CD14-positive monocyte (primary cell): ENCODE measurements around the gene MKI67. TPM values are rescaled to one million over a fixed set of nuclear protein-coding genes. Genes with fewer than 3 reads are reported as not detected.

Experiments used
- DNase-seq, 3 donors: peaks; one replicate each; pipeline ENCODE4 v3.0.0-alpha.2; 2011 to 2022
- H2AFZ ChIP-seq: 2 replicates; pipeline ENCODE4 v1.6.0; 2012; ENCODE audit warnings: mild to moderate bottlenecking, low read depth, low read length, inconsistent platforms; ENCODE audit not compliant: insufficient read depth, poor library complexity, severe bottlenecking
- H3K27ac ChIP-seq, 2 donors: 1 replicate in 1 of 2; 2 replicates in 1 of 2; pipeline ENCODE4 v1.5.1; 2012 to 2013; ENCODE audit warnings: low read length in 2 of 2, control low read depth in 1 of 2, inconsistent platforms in 1 of 2, low read depth in 1 of 2, mild to moderate bottlenecking in 1 of 2
- H3K27me3 ChIP-seq, 2 donors: one replicate each; pipeline versions ENCODE4 v1.6.0 to v1.6.1; 2011 to 2013; ENCODE audit warnings: low read length in 2 of 2; ENCODE audit not compliant: control insufficient read depth in 2 of 2, insufficient read depth in 2 of 2
- H3K36me3 ChIP-seq, 2 donors: replicated peaks in 1 of 2; 1 replicate in 1 of 2; 2 replicates in 1 of 2; pipeline versions ENCODE4 v1.5.1 to v1.6.1; 2012 to 2013; ENCODE audit warnings: low read length in 2 of 2, control low read depth in 1 of 2, inconsistent platforms in 1 of 2, mild to moderate bottlenecking in 1 of 2; ENCODE audit not compliant: insufficient read depth in 2 of 2, control insufficient read depth in 1 of 2
- H3K4me1 ChIP-seq, 2 donors: 1 replicate in 1 of 2; 2 replicates in 1 of 2; pipeline versions ENCODE4 v1.5.1 to v1.6.1; 2012 to 2013; ENCODE audit warnings: low read length in 2 of 2, control low read depth in 1 of 2, inconsistent platforms in 1 of 2, mild to moderate bottlenecking in 1 of 2, moderate library complexity in 1 of 2; ENCODE audit not compliant: insufficient read depth in 2 of 2, control insufficient read depth in 1 of 2
- H3K4me2 ChIP-seq: replicated peaks from 2 replicates; pipeline ENCODE3; 2012; ENCODE audit warnings: low read length, moderate library complexity, mild to moderate bottlenecking; ENCODE audit not compliant: poor library complexity, severe bottlenecking; ENCODE audit errors: extremely low read depth
- H3K4me3 ChIP-seq, 3 experiments: fragments of 200-600 bp in 1 of 3; sonication (generic) in 1 of 3; replicated peaks in 1 of 3; 1 replicate in 2 of 3; 2 replicates in 1 of 3; pipeline ENCODE4 v1.5.1; 2011 to 2013; ENCODE audit warnings: low read length in 3 of 3, mild to moderate bottlenecking in 3 of 3, control low read depth in 2 of 3, low read depth in 2 of 3, inconsistent platforms in 1 of 3, moderate library complexity in 1 of 3
- H3K79me2 ChIP-seq: 2 replicates; pipeline ENCODE4 v1.6.0; 2012; ENCODE audit warnings: mild to moderate bottlenecking, control low read depth, inconsistent platforms, low read length, moderate library complexity; ENCODE audit not compliant: insufficient read depth
- H3K9ac ChIP-seq: 2 replicates; pipeline ENCODE4 v1.6.0; 2017; ENCODE audit warnings: low read length, mild to moderate bottlenecking; ENCODE audit not compliant: insufficient read depth, poor library complexity, severe bottlenecking
- H3K9me3 ChIP-seq, 2 donors: replicated peaks in 1 of 2; 1 replicate in 1 of 2; 2 replicates in 1 of 2; pipeline versions ENCODE4 v1.5.1 to v1.6.1; 2012 to 2013; ENCODE audit warnings: low read length in 2 of 2, control low read depth in 1 of 2; ENCODE audit not compliant: control insufficient read depth in 1 of 2, insufficient read depth in 1 of 2
- H4K20me1 ChIP-seq: 2 replicates; pipeline ENCODE4 v1.6.0; 2012; ENCODE audit warnings: mild to moderate bottlenecking, low read length, control low read depth, moderate library complexity; ENCODE audit not compliant: insufficient read depth
- H3K27ac Mint-ChIP-seq, 7 donors: one replicate each; pipeline ENCODE4 v1.8.0; 2020; ENCODE audit warnings: mild to moderate bottlenecking in 7 of 7, mixed read lengths in 7 of 7, moderate library complexity in 6 of 7, inconsistent platforms in 2 of 7
- H3K27me3 Mint-ChIP-seq, 3 donors: one replicate each; pipeline ENCODE4 v1.8.0; 2021 to 2022; ENCODE audit warnings: low read depth in 3 of 3, mild to moderate bottlenecking in 3 of 3, mixed read lengths in 3 of 3, moderate library complexity in 3 of 3, inconsistent platforms in 1 of 3
- H3K36me3 Mint-ChIP-seq, 2 donors: one replicate each; pipeline ENCODE4 v1.8.0; 2020; ENCODE audit warnings: mixed read lengths in 2 of 2, inconsistent platforms in 1 of 2, mild to moderate bottlenecking in 1 of 2
- H3K4me1 Mint-ChIP-seq: one replicate; pipeline ENCODE4 v1.8.0; 2020; ENCODE audit warnings: mild to moderate bottlenecking, mixed read lengths
- H3K4me3 Mint-ChIP-seq, 2 donors: one replicate each; pipeline ENCODE4 v1.8.0; 2020; ENCODE audit warnings: mild to moderate bottlenecking in 2 of 2, mixed read lengths in 2 of 2, moderate library complexity in 1 of 2
- H3K9me3 Mint-ChIP-seq, 7 donors: one replicate each; pipeline ENCODE4 v1.8.0; 2020 to 2022; ENCODE audit warnings: mixed read lengths in 7 of 7, mild to moderate bottlenecking in 6 of 7, moderate library complexity in 6 of 7, inconsistent platforms in 2 of 7
- WGBS: methylation state at CpG from one replicate; pipeline ENCODE4 v1.1.5; 2013; ENCODE audit warnings: missing lambda C conversion rate; ENCODE audit not compliant: insufficient coverage; 5-methylcytosine and 5-hydroxymethylcytosine counted together
- intact Hi-C, 2 donors: fragments of 100-400 bp; cut with micrococcal nuclease; formaldehyde crosslinking; loops; one replicate each; pipeline versions ENCODE4 v1.15.0 to v1.15.1; 2023
- polyA plus RNA-seq, 3 donors: library from polyadenylated mRNA; depleted of rRNA in 1 of 3; unstranded in 2 of 3; stranded (reverse) in 1 of 3; fragments of 300-500 nt in 2 of 3; fragments of >200 nt in 1 of 3; fragmentation: Illumina TruSeq in 2 of 3; gene quantifications; 1 replicate in 2 of 3; 2 replicates in 1 of 3; pipeline ENCODE4 v1.2.3, GENCODE V29; 2012 to 2021
- TF ChIP-seq, protein P1 (sequence below): fragments of 200-600 bp; IDR thresholded peaks from one replicate; pipeline ENCODE4 v1.8.0; 2022; ENCODE audit warnings: antibody characterized with exemption, mild to moderate bottlenecking

MKI67 gene
- polyA plus RNA-seq, 3 donors = 0.02 to 0.05 TPM; not detected in 1

DNA sequence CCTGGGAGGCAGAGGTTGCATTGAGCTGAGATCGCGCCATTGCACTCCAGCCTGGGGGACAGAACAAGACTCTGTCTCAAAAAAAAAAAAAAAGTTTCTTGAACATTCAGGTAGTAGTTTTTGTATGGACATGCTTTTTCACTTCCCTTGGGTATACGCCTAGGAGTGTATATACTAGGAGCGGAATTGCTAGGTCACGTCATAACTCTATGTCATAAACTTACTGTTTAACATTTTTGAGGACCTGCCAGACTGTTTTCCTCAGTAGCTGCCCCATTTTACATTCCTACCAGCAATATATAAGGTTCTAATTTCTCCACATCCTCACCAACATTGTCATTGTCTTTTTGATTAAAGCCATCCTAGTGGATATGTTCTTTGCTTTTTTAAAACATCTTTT, 51.6 kb downstream of the MKI67 start:
- Histone ChIP-seq H3K79me2 (peaks cover 14% of the 10 kb centered on the region), H3K27me3 (no peaks in the 10 kb centered on the region), H3K9me3 (no peaks in the 10 kb centered on the region), H4K20me1 (peaks cover 100% of the 10 kb centered on the region), H2AFZ (no peak overlapping the region), H3K4me2 (no peak overlapping the region), H3K4me3 (no peak overlapping the region), H3K9ac (no peak overlapping the region), H3K36me3 (peaks cover 100% of the 10 kb centered on the region in 2 donors), H3K4me1 (no peaks in the 10 kb centered on the region), H3K27ac (no peak overlapping the region)
- Mint-ChIP-seq H3K36me3 (peaks cover 93 to 100% of the 10 kb centered on the region in 2 donors), H3K4me3 (no peak overlapping the region), H3K27ac (no peak overlapping the region), H3K9me3 (no peaks in the 10 kb centered on the region), H3K4me1 (peaks cover 2% of the 10 kb centered on the region), H3K27me3 (no peaks in the 10 kb centered on the region)
- intact Hi-C loops = loop anchor here in 1 of 2 donors (10.0 kb wide), 1 partner anchor 50 kb away; the partner anchor contains the start of gene MKI67
- TF ChIP-seq, protein P1, sequence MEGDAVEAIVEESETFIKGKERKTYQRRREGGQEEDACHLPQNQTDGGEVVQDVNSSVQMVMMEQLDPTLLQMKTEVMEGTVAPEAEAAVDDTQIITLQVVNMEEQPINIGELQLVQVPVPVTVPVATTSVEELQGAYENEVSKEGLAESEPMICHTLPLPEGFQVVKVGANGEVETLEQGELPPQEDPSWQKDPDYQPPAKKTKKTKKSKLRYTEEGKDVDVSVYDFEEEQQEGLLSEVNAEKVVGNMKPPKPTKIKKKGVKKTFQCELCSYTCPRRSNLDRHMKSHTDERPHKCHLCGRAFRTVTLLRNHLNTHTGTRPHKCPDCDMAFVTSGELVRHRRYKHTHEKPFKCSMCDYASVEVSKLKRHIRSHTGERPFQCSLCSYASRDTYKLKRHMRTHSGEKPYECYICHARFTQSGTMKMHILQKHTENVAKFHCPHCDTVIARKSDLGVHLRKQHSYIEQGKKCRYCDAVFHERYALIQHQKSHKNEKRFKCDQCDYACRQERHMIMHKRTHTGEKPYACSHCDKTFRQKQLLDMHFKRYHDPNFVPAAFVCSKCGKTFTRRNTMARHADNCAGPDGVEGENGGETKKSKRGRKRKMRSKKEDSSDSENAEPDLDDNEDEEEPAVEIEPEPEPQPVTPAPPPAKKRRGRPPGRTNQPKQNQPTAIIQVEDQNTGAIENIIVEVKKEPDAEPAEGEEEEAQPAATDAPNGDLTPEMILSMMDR = no peak
- no peak for DNase-seq
- 80% methylated on average over 1 of the region's 5 CpGs for WGBS

DNA sequence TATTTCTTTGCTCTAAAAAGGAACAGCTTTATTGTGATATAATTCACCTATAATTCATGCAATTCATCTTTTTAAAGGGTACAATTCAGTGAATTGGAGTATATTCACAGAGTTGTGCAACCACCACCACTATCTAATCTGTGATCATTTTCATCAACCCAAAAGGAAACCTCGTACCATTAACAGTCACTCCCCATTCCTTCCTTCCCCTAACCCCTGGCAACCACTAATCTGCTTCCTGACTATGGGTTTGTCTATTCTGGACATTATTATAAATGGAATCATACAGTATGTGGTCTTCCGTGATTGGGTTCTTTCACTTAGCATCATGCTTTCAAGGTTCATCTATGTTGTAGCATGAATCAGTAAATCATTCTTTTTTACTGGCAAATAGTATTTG, 52.3 kb downstream of the MKI67 start:
- peaks cover 100% of the 10 kb centered on the region for H4K20me1 ChIP-seq
- H3K27me3 Mint-ChIP-seq = no peaks in the 10 kb centered on the region
- H3K36me3 ChIP-seq = peaks cover 100% of the 10 kb centered on the region in 2 donors
- WGBS = no CpG with 5 or more reads among the region's 2 CpGs
- no peak overlapping the region for H3K9ac ChIP-seq
- H3K27ac Mint-ChIP-seq = peak overlapping the region in 2 of 7 donors; percentile 26 to 63
- H3K9me3 ChIP-seq = no peaks in the 10 kb centered on the region
- H3K4me3 Mint-ChIP-seq = no peak overlapping the region
- H3K79me2 ChIP-seq = peaks cover 14% of the 10 kb centered on the region
- H3K9me3 Mint-ChIP-seq = no peaks in the 10 kb centered on the region
- DNase-seq = no peak
- H2AFZ ChIP-seq = no peak overlapping the region
- H3K27ac ChIP-seq = peak overlapping the region in 1 of 2 donors; percentile 34
- intact Hi-C loops = loop anchor here in 1 of 2 donors (10.0 kb wide), 1 partner anchor 51 kb away; the partner anchor contains the start of gene MKI67
- H3K4me1 ChIP-seq = no peaks in the 10 kb centered on the region
- peaks cover 3% of the 10 kb centered on the region for H3K4me1 Mint-ChIP-seq
- H3K4me3 ChIP-seq = no peak overlapping the region
- no peak overlapping the region for H3K4me2 ChIP-seq
- H3K36me3 Mint-ChIP-seq = peaks cover 92 to 100% of the 10 kb centered on the region in 2 donors
- no peaks in the 10 kb centered on the region for H3K27me3 ChIP-seq
- TF ChIP-seq, protein P1 = no peak
